Activated CD4-positive, alpha-beta T cell treated with anti-CD3 and anti-CD28 coated beads for 48 hours (primary cell): ENCODE measurements around the gene TAGLN3.
A peak's percentile ranks its signal among the peaks of the same experiment; 100 is the strongest.

ENCODE experiments used
- DNase-seq: peaks from one replicate; pipeline ENCODE4 v3.0.0-alpha.2; 2020

Gene TAGLN3

DNA sequence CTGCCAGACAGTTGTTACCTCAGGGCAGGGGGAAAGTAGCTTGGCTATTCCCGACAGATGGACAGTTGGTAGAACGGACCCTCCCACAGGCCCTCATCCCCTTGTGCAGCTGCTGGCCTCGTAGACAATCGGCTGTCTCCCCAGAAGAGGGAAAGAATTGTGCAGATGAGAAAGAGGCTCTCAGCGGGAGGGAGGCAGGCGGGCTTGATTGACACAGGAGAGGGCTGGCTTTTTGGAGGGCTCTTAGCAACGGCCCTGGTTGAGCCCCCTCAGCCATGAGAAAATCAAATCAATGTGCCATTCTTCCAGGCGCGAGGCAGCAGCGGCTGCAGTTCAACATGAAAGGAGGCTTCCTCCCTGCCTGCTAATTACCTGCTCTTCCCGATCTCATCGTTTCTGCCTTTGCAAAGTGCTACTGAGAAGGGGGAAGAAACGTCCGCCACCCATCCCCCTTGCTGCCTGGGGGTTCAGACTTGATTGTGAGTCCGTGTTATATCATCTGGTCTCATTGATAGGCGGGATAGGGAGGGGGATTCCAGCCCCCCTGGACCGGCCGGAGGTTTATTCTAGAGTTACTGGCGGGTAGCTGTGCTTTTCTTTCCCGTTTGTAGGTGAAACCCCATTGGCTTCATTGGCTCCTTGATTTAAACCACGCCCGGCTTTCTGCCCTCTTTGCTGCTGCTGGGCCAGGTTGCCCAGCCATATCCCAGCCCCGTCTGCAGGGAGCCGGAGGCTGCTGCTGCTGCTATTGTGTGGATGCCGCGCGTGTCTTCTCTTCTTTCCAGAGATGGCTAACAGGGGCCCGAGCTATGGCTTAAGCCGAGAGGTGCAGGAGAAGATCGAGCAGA, at the start of gene TAGLN3:
Gene TAGLN3 (plus strand): TSS at position 287 of the 848 bp plus-strand sequence. CDS start 501 bp downstream, at position 788.
- peak; percentile 12 for DNase-seq

- DNase-seq: no peak
These were observed 49.0 kb upstream of the TAGLN3 start for GRCh38 chr3:111949712-111950111.

DNA sequence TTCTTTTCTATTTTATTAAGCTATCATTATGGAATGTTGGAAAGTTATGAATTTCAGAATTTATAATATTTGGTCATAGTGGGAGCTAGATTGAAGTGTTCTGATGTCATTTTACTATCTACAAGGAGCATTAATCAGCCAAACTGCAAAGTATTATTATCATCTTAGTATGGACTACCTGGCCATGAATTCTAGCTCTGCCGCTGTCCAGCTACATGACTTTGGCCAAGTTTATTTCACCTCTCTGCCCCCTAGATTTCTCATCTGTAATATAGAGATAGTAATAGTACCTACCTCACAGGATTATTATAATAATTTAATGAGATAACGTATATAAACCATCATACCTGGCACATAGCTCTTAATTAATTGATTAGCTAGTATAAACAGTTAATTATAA, 47.7 kb upstream of the TAGLN3 start:
- no peak for DNase-seq

DNA sequence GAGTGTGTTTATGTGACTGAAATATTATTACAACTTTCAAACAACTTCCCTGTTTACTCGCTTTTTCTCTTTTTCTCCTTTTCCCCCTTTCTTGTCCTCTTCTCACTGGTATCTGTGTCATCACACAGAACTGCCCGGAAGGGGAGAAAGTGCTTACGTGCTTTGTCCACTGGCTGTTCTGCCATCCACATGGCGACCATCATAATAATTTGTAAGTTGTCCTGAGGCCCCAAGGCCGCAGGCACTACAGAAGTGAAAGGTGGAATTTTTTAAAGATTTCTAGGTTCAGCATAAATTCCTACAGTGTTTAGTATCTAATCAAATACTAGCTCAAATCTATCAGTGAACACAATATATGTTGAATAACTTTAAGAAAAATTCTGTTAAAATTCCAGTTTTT, 46.6 kb upstream of the TAGLN3 start:
- no peak for DNase-seq

GRCh38 chr3:111952866-111953450, 45.8 kb upstream of the TAGLN3 start:
- no peak for DNase-seq

GRCh38 chr3:111954228-111954990, 44.3 kb upstream of the TAGLN3 start:
- DNase-seq: no peak

- DNase-seq: no peak
These were observed 42.8 kb upstream of the TAGLN3 start for GRCh38 chr3:111955876-111956275.

GRCh38 chr3:111956449-111956848, 42.3 kb upstream of the TAGLN3 start:
- DNase-seq: no peak

- no peak for DNase-seq
These were observed 41.6 kb upstream of the TAGLN3 start for GRCh38 chr3:111956995-111957734.

- no peak for DNase-seq
These were observed 37.1 kb upstream of the TAGLN3 start for GRCh38 chr3:111961461-111962164.

GRCh38 chr3:111963424-111963823, 35.3 kb upstream of the TAGLN3 start:
- no peak for DNase-seq

DNA sequence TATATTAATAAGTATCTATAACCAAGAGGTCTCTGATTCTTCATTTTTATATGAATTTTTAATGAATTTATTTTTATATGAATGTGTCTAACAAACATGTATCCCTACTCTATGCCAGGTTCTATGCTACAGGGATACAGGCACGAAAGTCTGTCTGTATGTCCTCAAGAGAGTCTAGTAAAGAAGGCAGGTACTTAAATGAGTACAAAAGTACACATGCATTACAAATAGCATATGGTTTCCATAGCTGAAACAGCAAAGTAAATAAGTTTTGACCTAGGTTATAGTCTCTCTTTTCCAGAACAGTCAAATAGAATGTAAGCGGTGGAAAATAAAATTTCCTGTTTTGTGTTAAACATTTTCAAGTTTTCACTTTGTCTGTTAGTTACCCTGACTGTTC, 33.2 kb upstream of the TAGLN3 start:
- DNase-seq: no peak

DNA sequence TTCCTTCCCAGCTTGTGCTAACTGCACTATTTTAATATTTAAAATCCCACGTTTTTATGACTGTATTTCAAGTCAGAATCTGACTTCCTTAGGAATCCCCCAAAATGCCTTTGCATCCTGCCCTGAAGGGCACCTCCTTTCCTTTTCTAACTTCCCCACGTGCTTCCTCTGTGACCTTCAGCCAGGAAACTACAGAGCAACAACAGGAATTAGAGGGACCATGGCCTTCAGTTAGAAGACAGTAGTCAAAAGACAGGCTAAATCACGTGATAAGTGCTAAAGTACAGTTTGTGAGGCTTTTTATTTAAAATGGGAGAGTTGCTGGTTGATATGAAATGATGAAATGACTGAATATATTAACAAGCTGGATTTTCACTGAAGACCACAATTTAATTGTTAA, 31.7 kb upstream of the TAGLN3 start:
- DNase-seq: no peak

DNA sequence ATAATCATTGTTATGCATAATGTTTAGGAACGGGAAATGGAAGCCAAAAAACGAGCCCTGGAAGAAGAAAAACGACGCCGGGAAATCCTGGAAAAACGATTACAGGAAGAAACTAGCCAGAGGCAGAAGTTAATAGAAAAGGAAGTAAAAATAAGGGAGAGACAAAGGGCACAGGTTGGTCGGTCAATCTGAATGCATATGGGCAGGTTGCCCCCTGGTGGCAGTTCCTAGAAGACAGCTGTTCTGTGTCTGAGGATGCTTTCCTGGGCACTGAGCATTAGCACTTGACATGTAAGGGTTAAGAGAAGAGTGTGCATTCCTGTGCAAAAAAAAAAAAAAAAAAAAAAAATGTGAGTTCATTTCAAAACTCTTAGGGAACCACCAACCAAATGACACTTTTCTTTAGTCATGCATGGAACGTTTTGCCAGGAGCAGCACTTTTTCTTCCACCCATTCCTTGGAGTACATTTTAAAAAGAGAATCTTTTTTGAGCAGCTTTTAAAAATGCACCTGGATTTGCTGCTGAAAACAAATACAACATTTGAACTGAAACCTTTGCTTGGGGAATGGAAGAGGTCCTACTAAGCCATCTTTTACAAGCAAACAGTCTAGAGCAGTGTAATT, 31.0 kb upstream of the TAGLN3 start:
- DNase-seq: peak; percentile 90

- no peak for DNase-seq
These were observed 30.2 kb upstream of the TAGLN3 start for GRCh38 chr3:111968319-111969054.

DNA sequence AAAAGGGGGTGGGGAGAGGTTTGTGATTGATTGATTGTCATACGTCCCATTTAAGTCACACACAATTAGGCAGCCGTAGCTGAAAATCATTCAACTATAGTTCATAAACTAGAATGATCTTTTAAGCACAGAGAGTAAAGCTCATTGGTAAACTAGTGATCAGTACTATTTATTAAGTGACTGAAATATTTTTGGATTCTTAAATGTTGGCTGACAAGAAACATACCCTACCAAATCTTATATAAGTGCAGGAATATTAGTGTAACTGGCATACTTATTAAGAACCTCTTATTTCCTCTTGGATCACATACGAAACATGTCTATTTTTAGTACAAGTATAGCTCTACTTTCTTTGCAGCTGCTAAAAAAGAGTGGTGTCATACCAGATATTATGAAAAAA, 28.3 kb upstream of the TAGLN3 start:
- no peak for DNase-seq

DNA sequence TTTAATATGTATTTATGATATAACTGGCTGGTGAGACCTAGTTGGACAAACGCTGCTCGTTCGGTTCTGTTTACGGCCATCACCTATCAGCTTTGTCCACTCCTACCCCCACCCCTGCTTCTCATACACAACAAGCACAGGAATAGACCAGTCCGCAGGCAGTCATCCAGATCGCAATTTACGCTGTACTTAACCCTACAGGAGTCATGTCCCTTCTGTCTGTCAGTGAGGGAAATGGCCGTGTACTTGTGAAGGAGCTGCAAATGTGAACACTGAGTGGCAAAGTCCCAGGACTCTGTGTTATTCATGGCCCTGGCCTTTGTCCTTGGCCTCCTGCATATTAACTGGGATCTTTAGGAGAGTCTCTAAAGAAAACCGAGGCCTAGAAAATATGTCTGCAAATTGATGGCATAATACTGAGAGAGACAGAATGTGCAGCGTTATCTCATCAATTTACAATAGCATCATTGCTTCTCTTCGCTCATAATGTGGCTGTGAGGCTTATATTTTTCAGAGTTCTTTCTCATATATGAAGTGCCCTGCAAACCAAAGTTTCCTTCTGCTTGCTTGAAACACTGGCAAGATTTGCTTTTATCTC, 27.1 kb upstream of the TAGLN3 start:
- DNase-seq: no peak

DNA sequence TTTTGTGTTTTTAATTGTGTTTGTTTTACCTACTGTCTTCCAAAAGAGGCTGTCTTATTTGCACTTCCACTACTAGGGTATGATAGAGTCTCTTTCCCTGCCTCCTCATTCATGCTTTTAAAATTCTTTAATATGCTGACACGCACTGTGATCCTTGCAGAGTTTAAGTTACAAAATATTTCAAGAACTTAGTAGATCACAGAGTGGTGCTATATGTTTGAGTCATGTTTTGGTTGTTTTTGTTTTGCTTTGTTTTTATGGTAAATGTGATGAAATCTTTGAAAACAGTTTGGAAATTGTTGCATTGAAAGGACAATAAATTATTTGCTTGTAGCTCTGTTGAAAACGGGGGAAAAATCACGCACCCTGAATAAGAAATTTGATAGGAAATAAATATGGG, 25.8 kb upstream of the TAGLN3 start:
- no peak for DNase-seq

- DNase-seq: no peak
These were observed 23.6 kb upstream of the TAGLN3 start for GRCh38 chr3:111975131-111975530.

- no peak for DNase-seq
These were observed 22.5 kb upstream of the TAGLN3 start for GRCh38 chr3:111976254-111976653.
